ENCODE data around the gene DCPS.

- TF ChIP-seq CTCF (IDR thresholded peaks at IDR 0.05): no peak
- TF ChIP-seq POLR2A (IDR thresholded peaks at IDR 0.05): no peak
Measured at GRCh38 chr11:126363706-126364248, 59.9 kb downstream of the DCPS start.
